ENCODE data around the gene CACNA1I. TPM values are rescaled to one million over a fixed set of nuclear protein-coding genes. Genes with fewer than 3 reads are reported as not detected.
A peak's percentile ranks its signal among the peaks of the same experiment; 100 is the strongest.

The CACNA1I gene
- total RNA-seq, 6 donors from 2014 or later = 0.15 to 4.2 (median 0.34) TPM

DNA sequence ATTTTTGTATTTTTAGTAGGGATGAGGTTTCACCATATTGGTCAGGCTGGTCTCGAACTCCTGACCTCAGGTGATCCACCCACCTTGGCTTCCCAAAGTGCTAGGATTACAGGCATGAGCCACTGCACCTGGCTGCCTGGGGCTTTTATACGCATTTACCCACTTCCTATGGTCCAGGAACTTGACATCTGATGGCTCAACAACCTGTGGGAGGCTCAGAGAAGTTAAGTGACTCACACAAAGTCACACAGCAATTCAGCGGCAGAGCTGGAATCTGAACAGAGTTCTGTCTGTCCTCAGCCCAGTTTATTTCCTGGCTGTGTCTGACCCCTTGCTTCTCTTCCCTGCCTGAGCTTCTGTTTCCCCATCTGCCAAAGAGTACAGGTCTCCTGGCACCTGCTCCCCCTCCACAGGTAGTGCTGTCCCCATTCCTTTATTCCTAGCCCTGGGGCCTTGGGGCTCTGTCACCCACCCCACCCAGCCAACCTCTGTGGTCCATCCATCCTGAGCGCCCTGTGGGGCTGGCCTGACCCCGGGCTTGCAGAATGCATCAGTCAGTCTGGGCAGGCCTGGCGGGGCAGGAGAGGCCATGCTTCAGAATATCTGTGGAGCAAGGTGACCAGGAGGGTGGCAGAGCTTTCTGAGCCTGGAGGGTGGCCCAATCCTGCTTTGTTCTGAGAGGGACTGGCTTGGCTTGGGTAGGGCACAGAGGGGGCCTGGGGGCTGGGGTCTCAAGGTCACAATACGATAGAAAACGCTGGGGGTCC lies 50.6 kb downstream of the CACNA1I start:
- no peaks in the 10 kb centered on the region for H3K4me1 ChIP-seq
- H3K36me3 ChIP-seq = no peaks in the 10 kb centered on the region
- DNase-seq (no peak), ATAC-seq (ENCODE audit: low FRiP score in 2 of 2) (no peak)
- H3K4me3 ChIP-seq = no peak overlapping the region
- peaks cover 0 to 9% (median 3%) of the 10 kb centered on the region in 4 donors for H3K27me3 ChIP-seq
- H3K9me3 ChIP-seq = no peaks in the 10 kb centered on the region
- TF ChIP-seq POLR2A (IDR thresholded peaks at IDR 0.05) (no peak), EP300 (IDR thresholded peaks at IDR 0.05) (no peak), CTCF (IDR thresholded peaks at IDR 0.05) (no peak)
- no peak overlapping the region for H3K27ac ChIP-seq
- 73 to 82% methylated on average over 8 of the region's 8 CpGs for WGBS, 2 donors

DNA sequence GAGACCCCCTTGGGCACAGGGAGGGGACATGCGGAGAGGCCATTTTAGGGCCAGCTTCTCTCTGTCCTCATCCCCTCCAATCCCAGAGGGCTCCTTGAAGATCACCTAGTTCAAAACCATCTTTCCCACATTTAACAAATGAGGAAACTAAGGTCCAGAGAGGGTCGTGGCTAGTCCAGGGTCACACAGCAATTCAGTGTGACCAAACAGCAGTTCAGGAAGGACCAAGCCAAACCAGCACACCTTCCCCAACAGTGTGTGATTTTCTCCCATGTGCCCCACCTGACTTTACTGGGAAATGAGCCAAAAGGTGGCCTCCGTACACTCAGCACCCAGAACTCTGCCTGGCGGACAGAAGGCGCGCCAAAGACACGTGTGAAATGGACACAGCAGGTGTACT lies 51.3 kb downstream of the CACNA1I start:
- no peak for DNase-seq
- Histone ChIP-seq H3K9me3 (no peaks in the 10 kb centered on the region), H3K27ac (no peak overlapping the region), H3K27me3 (peaks cover 0 to 9% (median 4%) of the 10 kb centered on the region in 4 donors), H3K4me1 (no peaks in the 10 kb centered on the region), H3K4me3 (no peak overlapping the region), H3K36me3 (no peaks in the 10 kb centered on the region)
- ATAC-seq (ENCODE audit: low FRiP score in 2 of 2) = no peak
- no peak for TF ChIP-seq EP300 (IDR thresholded peaks at IDR 0.05)
- no peak for TF ChIP-seq CTCF (IDR thresholded peaks at IDR 0.05)
- TF ChIP-seq POLR2AphosphoS5 (IDR thresholded peaks at IDR 0.05) = no peak
- no peak for TF ChIP-seq POLR2A (IDR thresholded peaks at IDR 0.05)
- whole genome bisulfite sequencing, 2 donors = 71 to 74% methylated on average over 7 of the region's 7 CpGs

GRCh38 chr22:39622881-39623367 lies 52.4 kb downstream of the CACNA1I start:
- DNase-seq (peak; percentile 61 to 80), ATAC-seq (ENCODE audit: low FRiP score in 2 of 2) (peak; percentile 35 to 43)
- H3K27ac ChIP-seq = no peak overlapping the region
- TF ChIP-seq POLR2A (IDR thresholded peaks at IDR 0.05) (no peak), POLR2AphosphoS5 (IDR thresholded peaks at IDR 0.05) (no peak), CTCF (IDR thresholded peaks at IDR 0.05) (peak; percentile 45 to 70 (median 60)), EP300 (IDR thresholded peaks at IDR 0.05) (no peak)
- 27 to 76% methylated on average over 4 to 17 of the region's 17 CpGs for WGBS, 2 donors
- peaks cover 0 to 12% (median 2%) of the 10 kb centered on the region in 4 donors for H3K27me3 ChIP-seq
- H3K36me3 ChIP-seq = no peaks in the 10 kb centered on the region
- no peaks in the 10 kb centered on the region for H3K9me3 ChIP-seq
- no peak overlapping the region for H3K4me3 ChIP-seq
- no peaks in the 10 kb centered on the region for H3K4me1 ChIP-seq

- peaks cover 0 to 12% (median 2%) of the 10 kb centered on the region in 4 donors for H3K27me3 ChIP-seq
- DNase-seq (no peak), ATAC-seq (ENCODE audit: low FRiP score in 2 of 2) (no peak)
- no peak overlapping the region for H3K27ac ChIP-seq
- 57 to 76% methylated on average over 20 to 27 of the region's 28 CpGs for WGBS, 2 donors
- H3K36me3 ChIP-seq = no peaks in the 10 kb centered on the region
- no peak overlapping the region for H3K4me3 ChIP-seq
- H3K4me1 ChIP-seq = no peaks in the 10 kb centered on the region
- no peaks in the 10 kb centered on the region for H3K9me3 ChIP-seq
- no peak for TF ChIP-seq POLR2A (IDR thresholded peaks at IDR 0.05)
- no peak for TF ChIP-seq CTCF (IDR thresholded peaks at IDR 0.05)
- TF ChIP-seq POLR2AphosphoS5 (IDR thresholded peaks at IDR 0.05) = no peak
- TF ChIP-seq EP300 (IDR thresholded peaks at IDR 0.05) = no peak
Measured at GRCh38 chr22:39623603-39624500, 53.3 kb downstream of the CACNA1I start.
